Measurements from ENCODE around the gene PAPOLB.

The PAPOLB gene

GRCh38 chr7:4841836-4842235, 20.0 kb downstream of the PAPOLB start:
- no peak for DNase-seq (ENCODE audit: low spot score)

GRCh38 chr7:4841007-4841784, 20.6 kb downstream of the PAPOLB start:
- DNase-seq (ENCODE audit: low spot score): no peak

- peak; percentile 80 for DNase-seq (ENCODE audit: low spot score)
These were observed 21.7 kb downstream of the PAPOLB start for GRCh38 chr7:4840079-4840501.

GRCh38 chr7:4838626-4839334, 23.1 kb downstream of the PAPOLB start:
- DNase-seq (ENCODE audit: low spot score): no peak

GRCh38 chr7:4837803-4838625, 23.8 kb downstream of the PAPOLB start:
- DNase-seq (ENCODE audit: low spot score): peak; percentile 54

- DNase-seq (ENCODE audit: low spot score): peak; percentile 23
These were observed 24.6 kb downstream of the PAPOLB start for GRCh38 chr7:4837041-4837802.

- peak; percentile 21 for DNase-seq (ENCODE audit: low spot score)
These were observed 25.6 kb downstream of the PAPOLB start for GRCh38 chr7:4836206-4836661.

GRCh38 chr7:4835398-4836205, 26.2 kb downstream of the PAPOLB start:
- peak; percentile 22 for DNase-seq (ENCODE audit: low spot score)

- DNase-seq (ENCODE audit: low spot score): peak; percentile 23
These were observed 27.0 kb downstream of the PAPOLB start for GRCh38 chr7:4834601-4835397.

GRCh38 chr7:4833691-4834600, 27.9 kb downstream of the PAPOLB start:
- DNase-seq (ENCODE audit: low spot score): no peak

- DNase-seq (ENCODE audit: low spot score): no peak
These were observed 28.7 kb downstream of the PAPOLB start for GRCh38 chr7:4833176-4833575.

- DNase-seq (ENCODE audit: low spot score): no peak
These were observed 29.1 kb downstream of the PAPOLB start for GRCh38 chr7:4832711-4833110.

- DNase-seq (ENCODE audit: low spot score): no peak
These were observed 29.9 kb downstream of the PAPOLB start for GRCh38 chr7:4831723-4832495.

GRCh38 chr7:4830176-4830575, 31.7 kb downstream of the PAPOLB start:
- peak; percentile 93 for DNase-seq (ENCODE audit: low spot score)

- DNase-seq (ENCODE audit: low spot score): no peak
These were observed 33.0 kb downstream of the PAPOLB start for GRCh38 chr7:4828720-4829383.

GRCh38 chr7:4825081-4825480, 36.7 kb downstream of the PAPOLB start:
- DNase-seq (ENCODE audit: low spot score): no peak

- no peak for DNase-seq (ENCODE audit: low spot score)
These were observed 37.6 kb downstream of the PAPOLB start for GRCh38 chr7:4824120-4824775.

Data from D341Med (cell line).